GM21515 (cell line): ENCODE results near the gene F2RL1.
"Not testable (repeated sequence)": the region's sequence is repeated elsewhere in the genome, so short reads cannot be mapped to it uniquely, and the experiment has no call there.

Source experiments
- ATAC-seq: cut with Tn5 transposase; IDR thresholded peaks from one replicate; pipeline ENCODE4 v1.9.1; 2021; ENCODE audit not compliant: unreplicated experiment

The F2RL1 gene

DNA sequence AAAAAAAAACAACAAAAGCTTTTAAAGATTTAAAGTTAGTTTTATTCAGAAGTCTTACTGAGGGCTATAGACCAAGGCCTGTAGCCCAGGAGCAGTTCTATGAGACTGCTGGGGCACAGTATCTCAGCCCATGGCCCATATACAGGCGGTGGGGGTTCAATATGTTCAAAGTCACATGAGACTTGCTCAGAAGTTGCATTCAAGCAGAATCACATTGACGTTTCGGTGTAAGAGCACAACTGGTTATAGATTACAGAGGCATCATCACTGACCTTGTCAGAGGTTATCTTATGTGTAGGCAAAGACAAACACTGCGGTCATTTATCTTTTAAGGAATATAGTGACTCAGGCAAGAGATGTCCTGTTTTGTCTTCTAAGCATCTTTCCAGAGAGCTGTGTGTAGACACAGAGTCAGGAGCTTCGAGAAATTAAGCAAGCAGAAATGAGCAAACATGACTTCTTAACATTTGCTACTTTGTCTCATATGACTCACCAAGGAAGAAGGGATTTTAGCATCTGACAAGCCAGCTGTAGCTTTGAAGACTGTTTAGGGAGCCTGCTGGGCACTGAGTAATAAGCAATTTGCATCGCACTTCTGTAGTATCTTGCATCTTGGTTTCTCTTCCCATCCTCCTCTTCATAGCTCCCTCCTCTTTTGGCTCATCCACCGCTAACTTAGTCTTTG lies 12.9 kb upstream of the F2RL1 start:
- no peak for ATAC-seq

DNA sequence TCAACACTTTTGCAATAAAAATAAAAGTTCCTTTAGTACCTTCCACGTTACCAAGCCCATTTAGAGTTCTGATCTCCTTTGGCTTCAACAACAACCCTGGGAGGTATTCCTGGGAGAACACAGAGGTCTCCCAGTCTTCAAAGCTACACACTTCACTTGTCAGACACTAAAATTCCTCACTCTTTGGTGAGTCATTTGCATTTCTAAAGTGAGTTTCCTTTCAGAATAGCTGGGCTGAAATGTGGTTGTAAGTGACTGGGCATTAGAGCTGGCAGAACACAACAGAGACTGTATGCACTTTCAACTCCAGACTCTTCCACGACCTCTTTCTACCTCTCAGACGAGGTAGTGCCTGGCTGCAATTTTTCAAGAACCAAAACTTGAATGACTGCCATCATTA lies 11.5 kb upstream of the F2RL1 start:
- no peak for ATAC-seq

DNA sequence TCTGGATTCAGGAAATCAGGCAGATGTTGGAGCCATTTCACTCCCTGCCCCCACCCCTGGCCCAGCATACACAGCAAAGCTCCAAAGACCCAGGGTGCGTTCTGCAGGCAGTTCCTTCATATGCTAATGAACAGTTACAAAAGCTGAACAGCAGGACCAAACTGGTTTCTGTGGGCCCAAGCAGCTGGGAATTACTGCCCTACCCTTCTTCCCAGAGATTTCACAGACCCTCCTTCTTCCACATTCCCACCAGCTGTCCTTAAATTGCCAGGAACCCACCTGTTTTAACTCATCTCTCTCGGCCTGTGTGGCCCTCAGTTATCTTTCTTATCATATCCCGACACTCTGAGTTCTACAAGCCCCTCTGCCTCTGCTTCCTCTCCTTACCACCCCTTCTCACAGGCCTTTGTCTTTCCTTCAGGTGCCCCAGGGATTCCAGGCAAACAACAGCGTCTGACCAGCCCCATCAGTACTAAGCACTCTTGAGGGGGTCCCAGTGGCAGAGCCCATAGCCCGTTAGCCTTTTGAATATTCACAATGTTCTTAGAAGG lies 10.6 kb upstream of the F2RL1 start:
- ATAC-seq, result no peak

DNA sequence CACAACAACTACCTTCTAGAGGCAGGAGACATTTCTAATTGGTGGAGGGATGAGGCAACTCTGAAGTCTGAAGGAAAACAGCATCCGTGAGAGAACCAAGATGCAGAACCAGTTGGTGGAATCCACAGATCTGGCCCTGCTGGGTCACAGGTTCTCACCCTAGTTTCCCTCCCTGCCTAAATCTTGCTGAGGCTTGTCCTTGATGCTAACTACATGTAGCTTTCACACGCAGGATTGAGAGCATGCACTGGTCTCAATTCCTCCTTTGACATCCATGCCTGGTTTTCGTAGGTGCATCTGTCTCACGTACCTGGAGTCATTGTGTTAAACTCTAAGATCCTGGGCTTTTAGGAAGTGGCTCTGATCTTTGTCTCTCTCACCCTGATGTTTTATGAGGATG lies 9.7 kb upstream of the F2RL1 start:
- no peak for ATAC-seq

DNA sequence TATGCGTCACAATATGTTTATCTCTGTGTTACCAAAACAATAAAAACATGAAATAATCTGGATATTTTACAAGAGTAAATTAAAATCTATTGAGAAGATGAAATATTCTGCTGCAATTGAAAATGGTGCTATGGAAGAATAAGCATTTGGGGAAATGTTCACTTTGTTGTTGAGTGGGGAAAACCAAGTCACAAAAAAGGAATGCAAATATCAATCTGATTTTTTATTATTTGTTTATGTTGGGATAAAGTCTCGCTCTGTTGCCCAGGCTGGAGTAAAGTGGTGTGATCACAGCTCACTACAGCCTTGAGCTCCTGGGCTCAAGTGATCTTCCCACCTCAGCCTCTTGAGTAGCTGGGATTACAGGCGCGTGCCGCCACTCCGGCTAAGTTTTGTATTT lies 8.6 kb upstream of the F2RL1 start:
- no peak for ATAC-seq

DNA sequence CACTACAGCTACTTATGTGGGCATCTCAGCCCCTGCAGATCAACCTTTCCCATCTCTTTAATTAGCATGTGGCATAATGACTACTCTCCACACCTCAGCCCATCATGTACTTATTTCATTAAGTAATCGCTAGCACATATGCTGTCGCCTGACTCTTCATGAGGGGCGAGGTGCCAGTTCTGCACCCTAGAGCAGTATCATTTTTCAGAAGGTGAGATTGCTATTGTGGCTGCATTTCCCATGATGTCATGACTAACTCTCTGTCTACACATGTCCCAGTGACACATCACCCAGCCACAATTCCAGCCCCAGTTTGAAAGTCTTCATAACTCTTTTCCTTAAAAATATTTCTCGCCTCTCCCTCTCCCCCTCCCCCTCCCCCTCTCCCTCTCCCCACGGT lies 7.6 kb upstream of the F2RL1 start:
- ATAC-seq, result no peak

DNA sequence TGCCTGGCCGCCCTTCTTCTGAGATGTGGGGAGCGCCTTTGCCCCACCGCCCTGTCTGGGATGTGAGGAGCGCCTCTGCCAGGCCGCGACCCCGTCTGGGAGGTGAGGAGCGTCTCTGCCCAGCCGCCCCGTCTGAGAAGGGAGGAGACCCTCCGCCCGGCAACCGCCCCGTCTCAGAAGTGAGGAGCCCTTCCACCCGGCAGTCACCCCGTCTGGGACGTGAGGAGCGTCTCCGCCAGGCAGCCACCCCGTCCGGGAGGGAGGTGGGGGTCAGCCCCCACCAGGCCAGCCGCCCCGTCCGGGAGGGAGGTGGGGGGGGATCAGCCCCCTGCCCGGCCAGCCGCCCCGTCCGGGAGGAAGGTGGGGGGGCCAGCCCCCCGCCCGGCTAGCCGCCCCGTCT lies 6.6 kb upstream of the F2RL1 start:
- ATAC-seq, result not testable (repeated sequence)

GRCh38 chr5:76813982-76814562 lies 4.8 kb upstream of the F2RL1 start:
- no peak for ATAC-seq

- ATAC-seq, result no peak
Observed at GRCh38 chr5:76816110-76816831, 2.6 kb upstream of the F2RL1 start.

- ATAC-seq, result no peak
Observed at GRCh38 chr5:76819851-76820525, 1.2 kb downstream of the F2RL1 start.

DNA sequence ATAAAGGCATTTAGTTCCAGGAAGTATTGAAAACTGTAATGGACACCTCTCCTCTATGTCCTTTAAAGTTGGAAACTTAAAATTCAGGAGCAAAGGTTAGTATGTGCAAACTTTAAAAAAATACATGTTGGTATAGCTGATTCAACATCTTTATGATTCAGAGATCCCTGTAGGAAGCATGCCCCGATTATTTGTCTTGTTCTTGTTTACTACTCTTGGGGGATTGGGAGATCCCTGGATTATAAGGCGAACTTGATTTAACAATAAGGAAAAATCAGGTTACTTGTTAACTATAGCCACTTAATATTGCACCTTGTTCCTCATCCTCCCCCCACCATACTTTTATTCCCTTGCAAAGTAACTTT lies 1.7 kb downstream of the F2RL1 start:
- no peak for ATAC-seq

DNA sequence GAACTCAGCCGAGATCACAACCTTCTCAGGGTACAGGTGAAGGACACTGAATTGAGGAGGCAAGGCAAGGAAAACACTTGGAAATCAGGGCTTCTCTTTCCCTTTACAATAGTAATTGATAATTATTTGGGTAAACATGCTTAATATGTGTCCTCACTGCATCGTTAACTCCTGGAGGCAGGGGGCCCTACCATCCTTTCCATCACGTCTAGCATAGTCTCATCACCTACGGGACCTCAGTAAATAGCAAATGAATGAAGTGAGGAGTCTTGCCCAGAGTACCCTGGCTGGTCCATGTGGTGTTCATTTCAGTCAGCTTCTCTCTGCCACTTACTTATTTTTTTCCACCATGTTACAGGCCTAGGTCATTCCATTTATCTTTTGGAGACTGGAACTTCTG lies 2.3 kb downstream of the F2RL1 start:
- no peak for ATAC-seq

DNA sequence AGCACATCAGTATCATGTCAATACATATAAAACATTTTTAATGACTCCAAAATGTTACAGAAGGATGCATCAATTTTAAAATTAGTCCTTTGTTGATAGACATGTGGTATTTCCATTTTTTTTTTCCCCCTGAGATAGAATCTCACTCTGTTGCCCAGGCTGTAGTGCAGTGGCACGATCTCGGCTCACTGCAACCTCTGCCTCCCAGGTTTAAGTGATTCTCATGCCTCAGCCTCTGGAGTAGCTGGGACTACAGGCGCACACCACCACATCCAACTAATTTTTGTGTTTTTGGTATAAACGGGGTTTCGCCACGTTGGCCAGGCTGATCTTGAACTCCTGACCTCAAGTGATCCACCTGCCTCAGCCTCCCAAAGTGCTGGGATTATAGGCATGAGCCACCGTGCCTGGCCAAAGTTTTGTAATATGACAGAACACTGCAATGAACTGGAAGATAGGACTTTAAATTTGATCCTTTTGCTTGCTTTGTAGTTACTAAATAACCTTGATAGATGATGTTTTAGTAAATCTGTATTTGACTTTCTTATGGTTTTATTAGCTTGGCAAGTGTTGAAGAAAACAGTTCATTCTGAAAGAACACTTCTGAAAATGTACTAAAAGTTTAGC lies 3.4 kb downstream of the F2RL1 start:
- ATAC-seq, result not testable (repeated sequence)

GRCh38 chr5:76826416-76826815 lies 7.6 kb downstream of the F2RL1 start:
- not testable (repeated sequence) for ATAC-seq

DNA sequence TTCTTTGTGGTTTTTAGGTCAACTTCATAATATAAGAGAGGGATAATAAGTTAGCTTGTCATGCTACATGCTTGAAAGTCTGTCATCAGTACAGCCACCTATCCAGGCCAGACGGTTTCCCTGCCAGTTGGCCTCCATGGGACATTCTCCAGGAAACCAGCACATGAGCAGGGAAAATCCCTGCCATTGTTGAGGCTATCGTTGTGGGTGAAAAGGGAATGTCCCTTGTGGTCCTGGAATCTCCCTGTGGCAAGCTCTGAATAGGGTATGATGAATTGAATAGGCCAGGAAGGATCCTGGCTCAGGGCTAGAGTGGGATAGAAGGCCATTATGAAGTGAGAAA lies 12.3 kb downstream of the F2RL1 start:
- no peak for ATAC-seq

DNA sequence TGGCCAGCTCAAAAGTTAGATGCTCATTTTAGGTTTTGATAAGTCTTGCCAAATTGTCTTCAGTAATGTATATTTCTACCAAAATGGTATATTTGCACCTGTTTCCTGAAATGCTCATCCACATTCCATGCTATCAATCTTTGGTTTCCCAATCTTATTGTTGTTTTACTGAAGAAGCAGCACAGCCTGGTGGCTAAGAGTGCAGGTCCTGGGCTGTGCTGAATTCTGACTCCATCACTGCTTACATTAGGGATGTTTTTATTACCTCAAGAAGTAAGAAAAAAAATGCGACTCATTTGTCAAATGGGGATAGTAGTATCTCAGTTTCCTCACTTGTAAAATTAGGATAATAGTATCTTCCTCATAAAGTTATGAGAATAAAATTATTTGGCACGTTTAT lies 17.4 kb downstream of the F2RL1 start:
- no peak for ATAC-seq

DNA sequence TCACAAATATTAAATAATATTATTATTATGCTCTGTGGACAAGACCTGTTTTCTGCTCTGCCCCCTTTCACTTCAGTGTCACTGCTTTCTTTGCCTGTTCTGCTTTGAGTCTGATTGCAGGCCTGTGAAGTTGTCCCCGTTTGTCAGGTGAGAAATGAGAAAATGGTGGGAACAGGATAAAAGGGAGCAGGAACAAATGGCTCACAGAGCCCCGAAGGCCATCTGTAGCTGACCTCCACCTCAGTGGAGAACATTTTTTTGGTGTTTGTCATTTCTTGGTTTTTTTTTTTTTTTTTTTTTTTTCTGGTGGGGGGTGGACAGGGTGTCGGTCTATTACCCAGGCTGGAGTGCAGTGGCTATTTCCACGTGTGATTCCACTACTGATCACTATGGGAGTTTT lies 17.8 kb downstream of the F2RL1 start:
- ATAC-seq, result no peak

DNA sequence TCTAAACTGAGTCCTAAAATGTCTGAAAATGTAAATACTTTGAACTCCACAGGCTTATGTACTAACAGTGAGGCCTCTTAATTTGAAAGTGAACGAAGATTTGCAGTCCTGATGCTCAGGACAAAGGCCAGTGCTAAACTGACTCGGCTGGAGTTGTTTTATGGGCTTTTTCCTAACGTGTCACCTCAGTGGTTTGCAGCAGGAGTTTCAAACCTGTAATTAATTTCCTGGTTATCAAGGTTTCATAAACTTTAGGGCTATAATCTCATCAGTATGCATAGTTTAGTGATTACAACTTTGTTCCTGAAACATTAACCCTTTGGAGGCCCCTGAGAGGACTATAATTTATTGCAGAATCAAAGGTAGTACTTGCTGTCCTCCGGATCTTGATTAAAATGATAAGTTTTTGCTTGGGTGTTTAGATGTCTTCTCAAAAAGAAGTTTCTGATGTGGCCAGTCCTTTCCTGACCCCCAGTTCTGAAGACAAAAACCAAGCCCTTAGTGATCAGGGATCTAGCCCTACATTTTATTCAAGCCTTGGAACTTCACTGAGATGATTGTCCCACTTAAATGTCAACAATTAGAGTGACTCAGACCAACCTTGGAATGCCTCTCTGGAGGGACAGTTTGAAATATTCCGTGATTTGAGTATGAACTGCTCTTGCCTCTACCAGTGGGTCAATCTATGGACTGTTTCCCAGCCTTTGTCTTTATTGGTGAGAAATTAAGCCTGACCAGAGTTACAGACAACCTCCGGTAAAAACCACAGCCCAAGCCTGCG lies 19.8 kb downstream of the F2RL1 start:
- no peak for ATAC-seq

DNA sequence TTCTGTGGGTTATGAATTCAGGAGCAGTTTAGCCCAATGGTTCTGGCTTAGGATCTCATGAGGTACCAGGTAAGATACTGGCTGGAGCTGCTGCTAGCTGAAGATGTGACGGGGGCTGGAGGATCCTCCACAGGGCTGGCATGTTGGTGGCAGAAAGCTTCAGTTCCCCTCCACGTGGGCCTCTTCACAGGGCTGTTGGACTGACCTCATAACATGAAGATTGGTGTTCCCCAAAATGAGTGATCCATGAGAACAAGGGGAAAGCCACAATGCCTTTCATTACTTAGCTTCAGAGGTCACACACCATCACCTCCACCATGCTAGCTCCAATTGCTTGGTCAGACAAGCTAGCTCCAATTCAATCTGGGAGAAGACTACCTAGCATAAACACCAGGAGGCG lies 22.5 kb downstream of the F2RL1 start:
- ATAC-seq, result no peak

DNA sequence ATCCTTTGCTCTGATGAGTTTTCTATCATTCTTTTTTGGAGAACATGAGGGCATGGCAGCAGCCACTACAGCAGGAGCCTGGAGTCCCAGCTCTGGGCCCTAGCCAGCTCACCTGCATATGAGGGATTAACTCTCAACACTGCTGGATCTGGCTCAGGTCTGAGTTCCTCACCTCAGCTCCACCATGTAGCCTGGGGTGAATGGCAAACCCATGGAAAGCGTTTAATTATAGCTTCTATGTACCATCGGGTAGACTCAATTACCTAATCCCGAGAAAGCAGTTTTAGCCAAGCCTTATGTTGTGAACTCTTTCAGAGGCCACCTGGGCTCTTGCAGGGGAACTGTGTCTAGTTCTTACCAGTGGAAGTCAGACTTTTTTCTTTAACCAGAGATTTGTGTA lies 27.1 kb downstream of the F2RL1 start:
- no peak for ATAC-seq
